Endothelial cell of umbilical vein (primary cell): ENCODE data around the gene LIN28B. TPM values are rescaled to one million over a fixed set of nuclear protein-coding genes. Genes with fewer than 3 reads are reported as not detected.

Experiments
- BruUV-seq: library from RNA; stranded (reverse); fragments of 400-500 nt; replicated peaks from 2 replicates; lab custom pipeline; 2021; lab: Mats Ljungman, UMichigan
- CTCF ChIA-PET: fragments of 300-600, 350-600 bp; sonication (Branson Sonifier 250); formaldehyde crosslinking; loops from one replicate; lab custom pipeline; 2021; ENCODE audit warnings: antibody characterized with exemption, inconsistent platforms; lab: Charles Lee
- POLR2A ChIA-PET: fragments of 300-600, 350-600 bp; sonication (Branson Sonifier 250); formaldehyde crosslinking; loops from one replicate; lab custom pipeline; 2021; ENCODE audit warnings: antibody characterized with exemption, inconsistent platforms; lab: Charles Lee
- DNase-seq: peaks from one replicate; pipeline ENCODE4 v3.0.0-alpha.2; 2011; ENCODE audit warnings: low read depth, low spot score
- FAIRE-seq: peaks from 2 replicates; lab custom pipeline; 2011; peaks lifted over from hg19 to GRCh38; lab: Jason Lieb, UNC
- H2AFZ ChIP-seq: 2 replicates; pipeline ENCODE4 v1.6.0; 2012; ENCODE audit warnings: low read depth, low read length, control low read depth, inconsistent platforms
- H3K27ac ChIP-seq: 2 replicates; pipeline ENCODE4 v1.5.1; 2011; ENCODE audit warnings: low read depth, mild to moderate bottlenecking, control low read depth, low read length, moderate library complexity; ENCODE audit not compliant: insufficient read depth
- H3K27me3 ChIP-seq, 2 experiments: 2 replicates each; pipeline versions ENCODE4 v1.6.0 to v1.6.1; 2011; ENCODE audit warnings: low read length in 2 of 2, mixed read lengths in 1 of 2; ENCODE audit not compliant: control insufficient read depth in 2 of 2, insufficient read depth in 2 of 2
- H3K36me3 ChIP-seq, 2 experiments: 2 replicates in 1 of 2; 3 replicates in 1 of 2; pipeline ENCODE4 v1.5.1; 2011; ENCODE audit warnings: low read length in 2 of 2, mild to moderate bottlenecking in 1 of 2, moderate library complexity in 1 of 2; ENCODE audit not compliant: control insufficient read depth in 2 of 2, insufficient read depth in 2 of 2; ENCODE audit errors: extremely low read depth in 1 of 2
- H3K4me1 ChIP-seq: 3 replicates; pipeline ENCODE4 v1.5.1; 2011; ENCODE audit warnings: mild to moderate bottlenecking, low read length; ENCODE audit not compliant: control insufficient read depth, insufficient read depth; ENCODE audit errors: extremely low read depth
- H3K4me2 ChIP-seq: 2 replicates; pipeline ENCODE4 v1.6.1; 2011; ENCODE audit warnings: low read length, control low read depth, mixed read lengths; ENCODE audit not compliant: insufficient read depth
- H3K4me3 ChIP-seq, 3 experiments: fragments of 200-600 bp in 1 of 3; sonication (generic), shearing (Covaris generic) in 1 of 3; replicated peaks in 1 of 3; 2 replicates each; pipeline ENCODE4 v1.5.1; 2011 to 2016; ENCODE audit warnings: control low read depth in 3 of 3, low read length in 3 of 3, mild to moderate bottlenecking in 2 of 3, inconsistent platforms in 1 of 3, low read depth in 1 of 3, moderate library complexity in 1 of 3; ENCODE audit not compliant: insufficient read depth in 1 of 3
- H3K79me2 ChIP-seq: 2 replicates; pipeline ENCODE4 v1.6.0; 2012; ENCODE audit warnings: low read length, inconsistent platforms; ENCODE audit not compliant: control insufficient read depth, insufficient read depth
- H3K9ac ChIP-seq: replicated peaks from 2 replicates; pipeline ENCODE3; 2011; ENCODE audit warnings: low read length, control low read depth; ENCODE audit not compliant: insufficient read depth; ENCODE audit errors: extremely low read depth
- H3K9me1 ChIP-seq: replicated peaks from 3 replicates; pipeline ENCODE4 v1.6.0; 2011; ENCODE audit warnings: mild to moderate bottlenecking, low read length; ENCODE audit not compliant: control insufficient read depth, insufficient read depth; ENCODE audit errors: extremely low read depth
- H3K9me3 ChIP-seq: replicated peaks from 2 replicates; pipeline ENCODE4 v1.5.1; 2012; ENCODE audit warnings: low read length, inconsistent platforms; ENCODE audit not compliant: control insufficient read depth, insufficient read depth
- H4K20me1 ChIP-seq: replicated peaks from 2 replicates; pipeline ENCODE3; 2011; ENCODE audit warnings: mild to moderate bottlenecking, low read length; ENCODE audit not compliant: control insufficient read depth, insufficient read depth; ENCODE audit errors: extremely low read depth
- EZH2 ChIP-seq: IDR thresholded peaks from 2 replicates; pipeline ENCODE4 v1.6.1; 2012; ENCODE audit warnings: borderline replicate concordance, low read depth, mild to moderate bottlenecking, moderate library complexity, low read length, inconsistent platforms; ENCODE audit not compliant: severe bottlenecking
- FOS ChIP-seq: IDR thresholded peaks from 2 replicates; pipeline ENCODE4 v1.6.1; 2011; ENCODE audit warnings: mild to moderate bottlenecking, low read length, moderate library complexity, borderline replicate concordance; ENCODE audit not compliant: insufficient read depth
- GATA2 ChIP-seq: IDR thresholded peaks from 2 replicates; pipeline ENCODE4 v1.7.0; 2011; ENCODE audit warnings: low read depth, mild to moderate bottlenecking, moderate library complexity, mixed read lengths, low read length; ENCODE audit not compliant: insufficient read length, insufficient read depth
- JUN ChIP-seq: IDR thresholded peaks from 2 replicates; pipeline ENCODE4 v1.6.1; 2011; ENCODE audit warnings: borderline replicate concordance, low read depth; ENCODE audit not compliant: insufficient read length, insufficient read depth
- MYC ChIP-seq: IDR thresholded peaks from one replicate; pipeline ENCODE4 v1.6.1; 2011; ENCODE audit warnings: mild to moderate bottlenecking, low read depth, low read length
- POLR2A ChIP-seq: IDR thresholded peaks from 2 replicates; pipeline ENCODE4 v1.6.1; 2012; ENCODE audit warnings: low read depth, mild to moderate bottlenecking, control low read depth, low read length
- POLR2AphosphoS5 ChIP-seq: IDR thresholded peaks from 2 replicates; pipeline ENCODE4 v1.6.1; 2012; ENCODE audit warnings: low read depth, mild to moderate bottlenecking, control low read depth, low read length, moderate library complexity; ENCODE audit not compliant: insufficient read depth
- dilution Hi-C: fragments of 300-500 bp; cut with MboI; formaldehyde crosslinking; loops from one replicate; pipeline ENCODE4 v1.15.0; 2019; ENCODE audit warnings: low sequenced_read_pairs; ENCODE audit not compliant: extremely low pct_ligation_motif_present
- intact Hi-C: fragments of 100-400 bp; cut with micrococcal nuclease; formaldehyde crosslinking; loops from one replicate; pipeline ENCODE4 v1.10.0; 2022
- polyA plus RNA-seq, 4 experiments: library from polyadenylated mRNA; depleted of rRNA in 3 of 4; stranded (reverse) in 3 of 4; unstranded in 1 of 4; fragments of >200 nt; gene quantifications; 2 replicates each; pipeline versions ENCODE4 v1.2.1 to v1.2.3, GENCODE V29; 2011 to 2012; ENCODE audit warnings: missing spikeins in 1 of 4
- total RNA-seq: library from RNA; stranded (reverse); gene quantifications from 2 replicates; pipeline ENCODE4 v1.2.3, GENCODE V29; 2021
- TF ChIP-seq, protein P1 (sequence below), 2 donors: IDR thresholded peaks; 1 replicate in 1 of 2; 2 replicates in 1 of 2; pipeline ENCODE4 v1.5.1; 2011; ENCODE audit warnings: low read length in 2 of 2, mild to moderate bottlenecking in 2 of 2, moderate library complexity in 2 of 2, control low read depth in 1 of 2, inconsistent platforms in 1 of 2, low read depth in 1 of 2; ENCODE audit not compliant: insufficient read depth in 1 of 2; ENCODE audit errors: extremely low read depth in 1 of 2
- TF ChIP-seq, protein P2 (sequence below): IDR thresholded peaks from 2 replicates; pipeline ENCODE4 v1.6.1; 2011; ENCODE audit not compliant: insufficient read depth, insufficient read length

Gene LIN28B
- total and polyA plus RNA-seq, 2 donors (not counting 3 experiments of a cell fraction or from before 2014, with no cell fraction given): not detected

DNA sequence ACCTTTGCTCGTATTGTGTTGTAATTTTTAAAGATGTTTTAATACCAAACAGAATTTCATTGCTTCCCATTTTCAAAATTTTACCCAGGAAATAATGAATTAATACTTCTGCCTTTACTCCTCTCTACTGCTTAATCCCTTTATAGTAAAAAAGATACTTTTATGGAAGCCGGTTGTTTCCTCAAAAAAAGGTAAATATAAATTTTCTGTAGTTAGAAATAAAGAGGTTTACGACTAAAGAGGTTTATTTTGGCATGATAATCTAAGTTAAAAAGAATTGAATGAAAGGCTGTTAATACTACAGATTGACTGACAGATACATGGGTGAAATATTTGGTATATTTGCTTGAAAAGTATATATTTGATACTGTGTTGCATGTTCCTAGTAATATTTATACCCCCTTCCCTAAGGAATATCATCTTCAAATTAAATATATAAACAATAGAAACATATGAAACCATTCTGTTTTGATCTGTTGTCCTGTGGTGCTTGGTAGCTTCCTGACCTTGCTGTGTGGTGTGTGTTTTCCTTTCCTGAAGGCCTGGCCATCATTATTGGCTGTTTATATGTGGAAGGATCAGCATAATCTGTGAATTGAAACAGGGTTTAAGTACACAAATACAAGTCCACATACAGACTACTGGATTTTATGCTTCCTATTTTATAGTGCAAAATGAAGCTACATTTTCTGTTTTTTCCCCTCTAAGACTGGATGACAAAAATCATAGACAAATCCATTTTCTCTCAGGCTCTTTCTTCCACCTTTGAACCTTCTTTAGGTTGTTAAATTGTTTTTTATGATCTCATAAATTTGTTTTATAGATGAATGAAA is 2.3 kb downstream of the LIN28B start:
- Histone ChIP-seq H3K9me1 (no peaks in the 10 kb centered on the region), H3K79me2 (no peaks in the 10 kb centered on the region), H3K4me2 (no peak overlapping the region), H3K27ac (no peak overlapping the region), H2AFZ (no peak overlapping the region), H4K20me1 (no peaks in the 10 kb centered on the region), H3K4me3 (no peak overlapping the region), H3K4me1 (peaks cover 6% of the 10 kb centered on the region), H3K9me3 (no peaks in the 10 kb centered on the region), H3K27me3 (peaks cover 37 to 59% of the 10 kb centered on the region in 2 experiments), H3K9ac (no peak overlapping the region), H3K36me3 (no peaks in the 10 kb centered on the region)
- ChIA-PET POLR2A (no interaction called here), CTCF (interaction anchor here (1.0 to 3.9 kb wide), 4 partner anchors 10 to 118 kb away, joined by 3 to 17 read pairs (median 5); no protein-coding TSS in a partner anchor)
- intact Hi-C loops: no loop called here
- DNase-seq: no peak
- TF ChIP-seq MYC (no peak), POLR2A (no peak), FOS (no peak), EZH2 (no peak), POLR2AphosphoS5 (no peak), GATA2 (no peak), JUN (no peak)
- TF ChIP-seq, protein P1, sequence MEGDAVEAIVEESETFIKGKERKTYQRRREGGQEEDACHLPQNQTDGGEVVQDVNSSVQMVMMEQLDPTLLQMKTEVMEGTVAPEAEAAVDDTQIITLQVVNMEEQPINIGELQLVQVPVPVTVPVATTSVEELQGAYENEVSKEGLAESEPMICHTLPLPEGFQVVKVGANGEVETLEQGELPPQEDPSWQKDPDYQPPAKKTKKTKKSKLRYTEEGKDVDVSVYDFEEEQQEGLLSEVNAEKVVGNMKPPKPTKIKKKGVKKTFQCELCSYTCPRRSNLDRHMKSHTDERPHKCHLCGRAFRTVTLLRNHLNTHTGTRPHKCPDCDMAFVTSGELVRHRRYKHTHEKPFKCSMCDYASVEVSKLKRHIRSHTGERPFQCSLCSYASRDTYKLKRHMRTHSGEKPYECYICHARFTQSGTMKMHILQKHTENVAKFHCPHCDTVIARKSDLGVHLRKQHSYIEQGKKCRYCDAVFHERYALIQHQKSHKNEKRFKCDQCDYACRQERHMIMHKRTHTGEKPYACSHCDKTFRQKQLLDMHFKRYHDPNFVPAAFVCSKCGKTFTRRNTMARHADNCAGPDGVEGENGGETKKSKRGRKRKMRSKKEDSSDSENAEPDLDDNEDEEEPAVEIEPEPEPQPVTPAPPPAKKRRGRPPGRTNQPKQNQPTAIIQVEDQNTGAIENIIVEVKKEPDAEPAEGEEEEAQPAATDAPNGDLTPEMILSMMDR (IDR thresholded peaks at IDR 0.05; ENCODE audit: extremely low read depth in 1 of 2, insufficient read depth in 1 of 2, low read depth in 1 of 2, low read length in 2 of 2): no peak
- TF ChIP-seq, protein P2, sequence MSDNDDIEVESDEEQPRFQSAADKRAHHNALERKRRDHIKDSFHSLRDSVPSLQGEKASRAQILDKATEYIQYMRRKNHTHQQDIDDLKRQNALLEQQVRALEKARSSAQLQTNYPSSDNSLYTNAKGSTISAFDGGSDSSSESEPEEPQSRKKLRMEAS: no peak
- no peak for FAIRE-seq
- no TSS peak for BruUV-seq
- dilution Hi-C loops: no loop called here
